Measurements from ENCODE around the gene PYHIN1.

DNA sequence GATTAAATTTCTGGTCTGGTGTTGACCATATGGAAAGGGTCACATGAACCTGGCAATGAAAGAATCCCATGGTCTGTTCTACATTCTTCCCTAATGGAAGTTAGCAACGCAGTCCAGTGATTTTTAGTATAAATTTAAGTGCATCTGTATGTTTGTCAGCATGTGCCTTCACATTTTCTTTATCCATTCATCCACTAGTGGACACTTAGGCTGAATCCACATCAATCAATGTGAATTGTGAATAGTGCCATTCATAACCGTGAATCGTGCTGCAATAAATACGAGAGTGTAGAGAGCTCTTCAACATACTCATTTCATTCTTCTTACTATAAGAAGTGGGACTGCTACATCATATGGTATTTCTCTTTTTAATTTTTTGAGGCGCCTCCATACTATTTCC lies 65.6 kb downstream of the PYHIN1 start:
- TF ChIP-seq, protein P1, sequence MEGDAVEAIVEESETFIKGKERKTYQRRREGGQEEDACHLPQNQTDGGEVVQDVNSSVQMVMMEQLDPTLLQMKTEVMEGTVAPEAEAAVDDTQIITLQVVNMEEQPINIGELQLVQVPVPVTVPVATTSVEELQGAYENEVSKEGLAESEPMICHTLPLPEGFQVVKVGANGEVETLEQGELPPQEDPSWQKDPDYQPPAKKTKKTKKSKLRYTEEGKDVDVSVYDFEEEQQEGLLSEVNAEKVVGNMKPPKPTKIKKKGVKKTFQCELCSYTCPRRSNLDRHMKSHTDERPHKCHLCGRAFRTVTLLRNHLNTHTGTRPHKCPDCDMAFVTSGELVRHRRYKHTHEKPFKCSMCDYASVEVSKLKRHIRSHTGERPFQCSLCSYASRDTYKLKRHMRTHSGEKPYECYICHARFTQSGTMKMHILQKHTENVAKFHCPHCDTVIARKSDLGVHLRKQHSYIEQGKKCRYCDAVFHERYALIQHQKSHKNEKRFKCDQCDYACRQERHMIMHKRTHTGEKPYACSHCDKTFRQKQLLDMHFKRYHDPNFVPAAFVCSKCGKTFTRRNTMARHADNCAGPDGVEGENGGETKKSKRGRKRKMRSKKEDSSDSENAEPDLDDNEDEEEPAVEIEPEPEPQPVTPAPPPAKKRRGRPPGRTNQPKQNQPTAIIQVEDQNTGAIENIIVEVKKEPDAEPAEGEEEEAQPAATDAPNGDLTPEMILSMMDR (IDR thresholded peaks at IDR 0.05), result no peak
- no peak for TF ChIP-seq POLR2AphosphoS5 (IDR thresholded peaks at IDR 0.05)
- TF ChIP-seq POLR2A (IDR thresholded peaks at IDR 0.05), result no peak
